ENCODE results near the gene DENND1A.

GRCh38 chr9:123518338-123518737 is 411.6 kb downstream of the DENND1A start:
- TF ChIP-seq POLR2A (IDR thresholded peaks at IDR 0.05) (no peak), POLR2AphosphoS5 (IDR thresholded peaks at IDR 0.05) (no peak), EP300 (IDR thresholded peaks at IDR 0.05) (no peak)
